OCI-LY1 (cell line): ENCODE results near the gene BACE2.

Experiments
- H2AFZ ChIP-seq: fragments of 200-600 bp; sonication (generic), shearing (Covaris generic); 2 replicates; pipeline ENCODE4 v1.6.0; 2014; ENCODE audit warnings: antibody characterized with exemption, mild to moderate bottlenecking, low read length
- H3F3A ChIP-seq: fragments of 200-600 bp; sonication (generic), shearing (Covaris generic); 2 replicates; pipeline ENCODE4 v1.6.0; 2014; ENCODE audit warnings: mild to moderate bottlenecking, antibody characterized with exemption, low read length, moderate library complexity; ENCODE audit not compliant: insufficient read depth
- H3K27ac ChIP-seq: fragments of 200-600 bp; sonication (generic); 2 replicates; pipeline ENCODE4 v1.5.1; 2014; ENCODE audit warnings: low read length, mixed run types, mild to moderate bottlenecking, low read depth; ENCODE audit not compliant: poor library complexity, severe bottlenecking
- H3K27me3 ChIP-seq: fragments of 200-600 bp; sonication (generic); 2 replicates; pipeline ENCODE4 v1.6.0; 2014; ENCODE audit warnings: antibody characterized with exemption, mild to moderate bottlenecking, low read length, moderate library complexity; ENCODE audit not compliant: insufficient read depth
- H3K36me3 ChIP-seq: fragments of 200-600 bp; sonication (generic); 2 replicates; pipeline ENCODE4 v1.6.1; 2014; ENCODE audit warnings: mild to moderate bottlenecking, antibody characterized with exemption, low read length, moderate library complexity, mixed read lengths; ENCODE audit not compliant: insufficient read depth
- H3K4me1 ChIP-seq: fragments of 200-600 bp; sonication (generic); 2 replicates; pipeline ENCODE4 v1.5.1; 2014; ENCODE audit warnings: mild to moderate bottlenecking, low read length, moderate library complexity; ENCODE audit not compliant: insufficient read depth, severe bottlenecking
- H3K4me2 ChIP-seq: fragments of 200-600 bp; sonication (generic), shearing (Covaris generic); 2 replicates; pipeline ENCODE4 v1.6.1; 2014; ENCODE audit warnings: low read length
- H3K4me3 ChIP-seq: fragments of 200-600 bp; sonication (generic); 2 replicates; pipeline ENCODE4 v1.5.1; 2014; ENCODE audit warnings: low read length, low read depth, mild to moderate bottlenecking, mixed read lengths; ENCODE audit not compliant: poor library complexity, severe bottlenecking
- H3K79me2 ChIP-seq: fragments of 200-600 bp; shearing (Covaris generic); 2 replicates; pipeline ENCODE4 v1.6.1; 2016; ENCODE audit warnings: mixed run types, low read length, mixed read lengths; ENCODE audit not compliant: insufficient read depth
- H3K9ac ChIP-seq: fragments of 200-600 bp; sonication (generic), shearing (Covaris generic); 2 replicates; pipeline ENCODE4 v1.6.1; 2014; ENCODE audit warnings: mild to moderate bottlenecking, low read length, mixed read lengths
- H3K9me2 ChIP-seq: fragments of 200-600 bp; sonication (generic), shearing (Covaris generic); 2 replicates; pipeline ENCODE4 v1.6.1; 2014; ENCODE audit warnings: low read depth, mild to moderate bottlenecking, low read length, mixed read lengths
- H3K9me3 ChIP-seq: fragments of 200-600 bp; shearing (Covaris generic); 2 replicates; pipeline ENCODE4 v1.6.1; 2014; ENCODE audit warnings: low read length, mixed read lengths
- H4K20me1 ChIP-seq: fragments of 200-600 bp; sonication (generic), shearing (Covaris generic); 2 replicates; pipeline ENCODE4 v1.6.0; 2016; ENCODE audit warnings: mild to moderate bottlenecking, low read length; ENCODE audit not compliant: insufficient read depth
- EZH2 ChIP-seq: fragments of 200-600 bp; sonication (generic), shearing (Covaris generic); IDR thresholded peaks from 2 replicates; pipeline ENCODE4 v1.8.0; 2017; ENCODE audit warnings: borderline replicate concordance, mixed run types, mild to moderate bottlenecking, antibody characterized with exemption, low read length, moderate library complexity, mixed read lengths
- TF ChIP-seq, protein P1 (sequence below): fragments of 200-600 bp; sonication (generic), shearing (Covaris generic); IDR thresholded peaks from 2 replicates; pipeline ENCODE4 v1.5.1; 2017; ENCODE audit warnings: mild to moderate bottlenecking, antibody characterized with exemption, low read length, moderate library complexity, mixed read lengths

BACE2 gene

DNA sequence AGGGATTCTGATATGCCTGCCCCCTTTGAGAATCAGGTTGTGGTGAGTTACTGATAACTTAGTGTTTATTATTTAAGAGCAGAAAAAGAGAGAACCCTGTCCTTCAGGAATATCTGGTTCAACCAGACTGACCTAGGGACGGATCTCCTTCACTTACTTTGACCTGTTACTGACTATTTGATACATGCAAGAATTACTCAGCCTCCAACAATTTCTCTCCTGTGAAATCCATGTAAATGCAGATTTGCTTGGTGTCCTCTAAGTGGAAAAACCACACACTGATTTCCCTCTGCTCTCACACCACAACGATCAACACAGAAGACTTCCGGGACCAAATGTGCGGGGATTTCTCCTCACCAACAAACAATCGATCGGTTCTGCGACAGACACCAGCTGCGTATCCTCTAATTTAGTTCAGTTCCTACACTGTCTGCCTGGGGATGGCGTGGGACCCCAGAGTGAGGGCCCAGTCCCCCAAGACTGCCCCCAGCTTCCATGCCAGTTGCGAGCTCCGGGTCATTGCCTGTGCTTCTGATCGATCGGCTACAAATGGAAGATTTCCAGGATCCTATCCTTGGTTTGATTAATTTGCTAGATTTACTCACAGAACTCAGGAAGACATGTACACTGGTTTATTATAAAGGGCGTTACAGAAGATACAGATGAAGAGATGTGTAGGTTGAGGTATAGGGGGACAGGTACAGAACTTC lies 51.7 kb downstream of the BACE2 start:
- no peak overlapping the region for H3K4me3 ChIP-seq
- H3K9ac ChIP-seq: no peak overlapping the region
- no peaks in the 10 kb centered on the region for H3K4me1 ChIP-seq
- H3K9me2 ChIP-seq: no peaks in the 10 kb centered on the region
- no peaks in the 10 kb centered on the region for H3K36me3 ChIP-seq
- no peak overlapping the region for H3K4me2 ChIP-seq
- H3K27me3 ChIP-seq: peaks cover 9% of the 10 kb centered on the region; the same call in 1 of the 2 replicates
- no peaks in the 10 kb centered on the region for H3F3A ChIP-seq
- H3K9me3 ChIP-seq: no peaks in the 10 kb centered on the region
- no peaks in the 10 kb centered on the region for H3K79me2 ChIP-seq
- no peak overlapping the region for H3K27ac ChIP-seq
- no peaks in the 10 kb centered on the region for H4K20me1 ChIP-seq
- TF ChIP-seq EZH2: no peak
- TF ChIP-seq, protein P1, sequence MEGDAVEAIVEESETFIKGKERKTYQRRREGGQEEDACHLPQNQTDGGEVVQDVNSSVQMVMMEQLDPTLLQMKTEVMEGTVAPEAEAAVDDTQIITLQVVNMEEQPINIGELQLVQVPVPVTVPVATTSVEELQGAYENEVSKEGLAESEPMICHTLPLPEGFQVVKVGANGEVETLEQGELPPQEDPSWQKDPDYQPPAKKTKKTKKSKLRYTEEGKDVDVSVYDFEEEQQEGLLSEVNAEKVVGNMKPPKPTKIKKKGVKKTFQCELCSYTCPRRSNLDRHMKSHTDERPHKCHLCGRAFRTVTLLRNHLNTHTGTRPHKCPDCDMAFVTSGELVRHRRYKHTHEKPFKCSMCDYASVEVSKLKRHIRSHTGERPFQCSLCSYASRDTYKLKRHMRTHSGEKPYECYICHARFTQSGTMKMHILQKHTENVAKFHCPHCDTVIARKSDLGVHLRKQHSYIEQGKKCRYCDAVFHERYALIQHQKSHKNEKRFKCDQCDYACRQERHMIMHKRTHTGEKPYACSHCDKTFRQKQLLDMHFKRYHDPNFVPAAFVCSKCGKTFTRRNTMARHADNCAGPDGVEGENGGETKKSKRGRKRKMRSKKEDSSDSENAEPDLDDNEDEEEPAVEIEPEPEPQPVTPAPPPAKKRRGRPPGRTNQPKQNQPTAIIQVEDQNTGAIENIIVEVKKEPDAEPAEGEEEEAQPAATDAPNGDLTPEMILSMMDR: no peak
- H2AFZ ChIP-seq: no peak overlapping the region

DNA sequence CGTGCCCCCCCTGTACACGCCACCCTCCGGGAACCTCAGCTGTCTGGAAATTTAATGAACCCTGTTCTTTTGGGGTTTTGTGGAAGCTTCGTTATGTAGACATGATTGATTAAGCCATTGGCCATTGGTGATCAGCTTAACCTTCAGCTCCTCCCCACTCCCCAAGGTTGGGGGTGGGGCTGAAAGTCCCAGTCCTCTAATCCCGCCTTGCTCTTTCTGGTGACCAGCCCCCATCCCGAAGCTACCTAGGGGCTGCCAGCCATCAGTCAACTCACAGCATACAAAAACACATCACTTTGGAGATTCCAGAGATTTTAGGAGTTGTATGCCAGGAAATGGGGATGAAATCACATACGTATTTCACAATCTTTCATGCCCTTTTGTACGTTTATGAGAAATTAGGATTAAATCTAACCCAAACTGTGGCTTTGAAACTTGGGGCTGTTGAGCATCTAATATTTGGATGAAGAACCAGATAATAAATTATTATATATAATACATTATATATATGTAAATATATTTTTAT lies 52.3 kb downstream of the BACE2 start:
- no peaks in the 10 kb centered on the region for H3F3A ChIP-seq
- no peak overlapping the region for H3K4me3 ChIP-seq
- no peaks in the 10 kb centered on the region for H3K79me2 ChIP-seq
- no peaks in the 10 kb centered on the region for H3K9me2 ChIP-seq
- 0 out of 2 replicates have a peak, but pooled peaks cover 4% of the 10 kb centered on the region for H3K27me3 ChIP-seq
- no peaks in the 10 kb centered on the region for H4K20me1 ChIP-seq
- H3K36me3 ChIP-seq: no peaks in the 10 kb centered on the region
- H2AFZ ChIP-seq: no peak overlapping the region
- H3K4me1 ChIP-seq: no peaks in the 10 kb centered on the region
- no peaks in the 10 kb centered on the region for H3K9me3 ChIP-seq
- TF ChIP-seq, protein P1: no peak
- no peak for TF ChIP-seq EZH2
- H3K4me2 ChIP-seq: no peak overlapping the region
- H3K27ac ChIP-seq: no peak overlapping the region
- H3K9ac ChIP-seq: no peak overlapping the region

DNA sequence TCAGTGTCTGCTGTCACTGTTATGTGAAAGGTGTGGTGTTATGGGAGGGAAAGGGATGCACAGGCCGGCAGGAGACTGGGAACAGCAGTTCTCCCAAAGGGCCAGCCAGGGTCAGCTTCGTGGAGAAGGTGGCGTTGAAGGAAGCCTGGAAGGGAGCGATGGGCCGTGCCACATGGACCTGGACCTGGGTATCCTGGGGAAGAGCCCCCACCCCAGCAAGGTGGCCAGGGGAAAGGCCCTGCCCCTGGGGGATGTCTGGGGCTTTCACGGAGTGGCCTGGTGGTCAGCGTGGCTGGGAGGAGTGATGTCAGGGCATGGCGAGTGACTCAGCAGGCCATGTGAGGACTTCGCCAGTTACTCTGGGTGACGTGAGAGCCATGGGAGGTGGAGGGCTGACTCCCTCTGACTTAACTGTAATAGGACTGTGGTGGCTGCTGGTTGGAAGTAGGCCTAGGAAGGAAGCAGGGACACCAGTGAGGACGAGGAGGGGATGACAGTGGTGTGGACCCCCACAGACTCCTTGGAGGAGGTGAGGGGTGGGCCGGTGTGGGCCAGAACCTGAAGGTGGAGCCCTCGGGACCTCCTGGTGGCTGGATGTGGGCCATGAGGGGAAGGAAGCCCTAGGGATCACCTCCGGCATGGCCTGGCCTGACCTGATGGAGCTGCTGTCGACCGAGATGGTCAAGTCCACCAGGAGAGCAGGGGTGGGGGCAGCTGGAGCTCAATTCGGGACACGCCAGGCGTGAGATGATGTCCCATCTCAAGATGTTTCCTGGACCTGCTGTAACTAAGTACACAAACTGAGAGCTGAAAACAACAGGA lies 54.5 kb downstream of the BACE2 start:
- no peaks in the 10 kb centered on the region for H3K27me3 ChIP-seq
- H3K27ac ChIP-seq: no peak overlapping the region
- no peaks in the 10 kb centered on the region for H3K9me2 ChIP-seq
- H3K36me3 ChIP-seq: no peaks in the 10 kb centered on the region
- H3K79me2 ChIP-seq: no peaks in the 10 kb centered on the region
- H4K20me1 ChIP-seq: no peaks in the 10 kb centered on the region
- no peak overlapping the region for H3K4me3 ChIP-seq
- TF ChIP-seq, protein P1: no peak
- no peak for TF ChIP-seq EZH2
- no peaks in the 10 kb centered on the region for H3K9me3 ChIP-seq
- H3K4me1 ChIP-seq: no peaks in the 10 kb centered on the region
- no peak overlapping the region for H3K4me2 ChIP-seq
- no peaks in the 10 kb centered on the region for H3F3A ChIP-seq
- H2AFZ ChIP-seq: no peak overlapping the region
- no peak overlapping the region for H3K9ac ChIP-seq
